Renal pelvis (tissue), 4 donors: ENCODE results near the gene SLC51B. TPM values are rescaled to one million over a fixed set of nuclear protein-coding genes. Genes with fewer than 3 reads are reported as not detected.

Source experiments
- DNase-seq: peaks from one replicate; pipeline ENCODE4 v3.0.0-alpha.2; 2013
- polyA plus RNA-seq, 3 donors: library from polyadenylated mRNA; unstranded; fragments of 120-200 nt; gene quantifications; one replicate each; pipeline ENCODE4 v1.2.1, GENCODE V29; 2013; ENCODE audit not compliant: insufficient read length in 3 of 3

Gene SLC51B
- polyA plus RNA-seq, 3 donors: 10.5 to 14.1 (median 13.3) TPM

DNA sequence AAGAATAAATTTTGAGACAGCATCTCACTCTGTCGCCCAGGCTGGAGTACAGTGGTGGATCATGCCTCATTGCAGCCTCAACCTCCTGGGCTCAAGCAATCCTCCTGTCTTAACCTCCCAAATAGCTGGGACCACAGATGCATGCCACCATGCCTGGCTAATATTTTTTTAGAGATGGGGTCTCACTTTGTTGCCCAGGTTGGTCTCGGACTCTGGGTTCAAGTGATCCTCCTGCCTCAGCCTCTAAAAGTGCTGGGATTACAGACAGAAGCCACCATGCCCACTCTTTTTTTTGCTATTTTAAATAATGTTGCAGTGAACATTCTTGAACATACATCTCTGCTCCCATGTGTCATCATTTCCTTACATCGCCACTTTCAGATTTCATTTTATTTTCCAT, 6.8 kb upstream of the SLC51B start:
- no peak for DNase-seq

DNA sequence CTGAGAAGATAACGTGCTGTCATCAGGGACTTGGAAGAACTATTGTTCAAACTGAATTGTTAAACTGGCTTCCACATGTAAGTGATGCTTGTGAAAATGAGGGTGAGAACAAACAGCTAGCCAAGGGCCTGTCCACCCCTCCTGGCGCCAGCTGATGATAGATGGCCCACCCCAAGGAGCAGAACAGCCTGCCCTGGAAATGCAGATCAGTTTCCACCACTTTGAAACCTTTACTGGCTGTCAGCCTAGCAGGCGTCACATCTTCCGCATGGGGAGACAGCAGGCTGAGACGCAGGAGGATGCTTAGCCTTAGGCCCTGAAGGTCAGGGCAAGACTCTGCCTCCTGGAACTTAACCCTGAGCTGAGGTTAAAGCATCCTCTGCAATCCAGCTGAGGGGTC, 6.4 kb upstream of the SLC51B start:
- DNase-seq: peak; percentile 36

DNA sequence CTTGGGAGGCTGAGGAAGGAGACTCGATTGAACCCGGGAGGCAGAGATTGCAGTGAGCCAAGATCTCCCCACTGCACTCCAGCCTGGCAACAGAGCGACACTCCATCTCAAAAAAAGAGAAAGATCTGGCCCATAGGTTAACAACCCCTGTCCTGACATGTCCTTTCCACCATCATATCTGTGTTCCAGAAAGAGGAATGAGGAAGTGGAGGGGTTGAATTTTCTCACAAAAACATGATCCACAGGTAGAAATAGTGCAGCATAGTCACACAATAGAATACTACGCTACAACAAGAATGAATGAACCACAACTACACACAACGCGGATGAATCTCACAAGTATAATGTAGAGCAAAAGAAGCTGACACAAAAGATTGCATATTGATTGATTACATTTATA, 4.7 kb upstream of the SLC51B start:
- DNase-seq: no peak

DNA sequence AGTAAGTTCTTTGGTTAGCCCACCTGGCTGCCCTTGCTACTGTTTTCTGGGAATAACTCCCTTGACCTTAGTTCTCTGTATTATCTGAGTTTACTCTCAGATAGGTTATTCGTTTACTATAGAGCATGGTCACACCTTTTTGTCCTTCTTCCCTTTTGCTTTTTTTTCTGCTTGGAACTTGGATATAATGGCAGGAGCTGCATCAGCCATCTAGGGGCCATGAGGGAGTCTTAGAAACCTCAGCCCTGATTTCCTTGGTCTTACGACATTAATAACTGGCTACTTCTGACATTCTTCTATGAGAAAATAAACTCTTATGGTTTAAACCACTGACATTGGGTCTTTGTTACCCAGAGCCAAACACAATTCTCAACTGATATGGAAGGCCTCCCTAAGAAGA, 3.4 kb upstream of the SLC51B start:
- no peak for DNase-seq

DNA sequence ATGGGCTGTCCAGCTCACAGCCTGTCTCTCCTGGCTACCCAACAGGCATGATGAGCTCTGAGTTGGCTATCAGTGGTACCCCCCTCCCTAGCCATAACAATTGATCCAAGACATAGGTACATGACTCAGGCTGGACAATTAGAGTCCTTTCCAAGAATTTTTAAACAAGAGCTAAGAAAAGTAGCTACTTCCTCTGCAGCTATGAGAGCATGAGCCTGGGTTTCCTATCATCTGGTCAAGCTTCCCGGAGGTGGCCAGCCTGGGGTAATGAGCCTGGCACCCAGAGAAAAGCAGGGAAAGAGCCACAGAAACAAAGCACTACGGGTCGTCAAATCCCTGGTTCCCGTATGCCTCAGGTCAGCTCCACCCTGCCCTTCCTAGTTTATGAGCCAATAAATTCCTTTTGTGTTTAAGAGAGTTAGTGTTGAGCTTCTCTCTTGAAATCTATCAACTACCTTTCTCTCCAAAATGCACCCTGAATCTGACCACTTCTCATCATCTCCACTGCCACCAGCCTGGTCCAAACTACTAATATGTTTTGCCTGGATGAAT, 2.3 kb upstream of the SLC51B start:
- no peak for DNase-seq

DNA sequence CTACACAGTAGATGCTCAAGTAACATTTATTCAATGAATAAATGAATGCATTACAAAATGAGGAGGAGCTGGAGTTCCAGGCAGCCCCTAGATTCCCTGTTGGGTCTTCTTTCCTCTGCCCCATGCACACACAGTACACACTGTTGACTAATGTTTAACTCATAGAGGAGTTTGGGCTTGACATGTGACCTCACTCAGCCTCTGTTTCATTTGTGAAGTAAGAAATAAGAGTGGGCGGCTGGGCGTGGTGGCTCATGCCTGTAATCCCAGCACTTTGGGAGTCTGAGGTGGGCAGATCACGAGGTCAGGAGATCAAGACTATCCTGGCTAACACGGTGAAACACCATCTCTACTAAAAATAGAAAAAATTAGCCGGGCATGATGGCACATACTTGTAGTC, 969 bp upstream of the SLC51B start:
- DNase-seq: peak; percentile 37

DNA sequence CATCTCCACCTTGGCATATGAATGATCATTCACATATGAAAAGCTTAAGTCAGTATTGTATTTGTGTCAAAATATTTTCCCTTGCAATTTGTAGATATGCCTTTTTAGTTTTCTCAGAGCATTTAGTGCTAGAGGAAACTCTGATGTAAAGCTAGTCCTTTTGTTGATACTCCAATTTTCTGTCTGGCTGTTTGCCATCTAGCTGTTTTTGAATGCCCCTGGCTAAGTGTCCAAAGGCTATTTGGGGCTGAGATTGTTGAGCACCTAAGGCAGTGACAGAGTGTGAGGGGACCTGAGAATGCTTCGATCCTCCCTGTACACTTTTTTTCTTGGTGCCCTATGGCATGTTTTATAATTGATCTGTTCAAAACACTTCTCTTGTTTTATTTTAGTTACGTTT, 3.1 kb downstream of the SLC51B start:
- DNase-seq: no peak

DNA sequence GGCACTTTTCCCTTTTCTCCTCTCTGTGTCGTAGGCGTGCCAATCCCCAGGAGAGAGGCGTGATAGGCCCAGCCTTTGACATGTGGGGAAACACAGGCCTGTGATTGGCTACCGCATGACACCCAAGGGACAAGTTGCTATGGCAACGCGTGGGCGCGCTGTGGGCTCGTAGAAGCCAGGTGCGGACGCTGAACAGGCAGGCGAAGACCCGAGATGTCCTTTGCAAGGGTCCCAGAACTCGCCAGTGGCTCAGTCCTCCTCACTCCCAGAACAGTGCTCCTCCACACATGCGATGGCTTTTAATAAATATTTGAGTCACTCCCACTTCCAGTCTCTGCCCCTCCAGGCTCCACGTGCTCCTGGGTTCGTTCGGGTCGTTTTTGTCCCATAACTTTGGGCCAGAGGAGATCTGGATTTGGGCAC, 4.2 kb downstream of the SLC51B start:
- peak; percentile 90 for DNase-seq

DNA sequence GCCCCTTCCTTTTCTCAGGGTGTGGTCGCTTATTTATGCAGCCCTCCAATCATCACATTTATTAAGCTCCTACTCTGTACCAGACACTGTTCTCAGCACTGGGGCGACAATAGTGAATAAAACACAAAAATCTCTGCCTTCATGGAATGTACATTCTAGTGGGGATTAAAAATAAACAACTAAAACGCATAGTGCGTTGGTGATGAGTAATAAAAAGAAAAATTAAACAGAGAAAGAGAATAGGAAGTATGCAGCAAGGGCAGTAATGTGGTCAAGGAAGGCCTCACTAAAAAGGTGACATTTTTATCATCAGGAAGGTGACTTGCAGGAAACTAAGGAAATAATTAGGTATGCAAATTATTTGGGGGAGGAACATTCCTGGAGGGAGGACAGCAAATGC, 5.1 kb downstream of the SLC51B start:
- DNase-seq: no peak

DNA sequence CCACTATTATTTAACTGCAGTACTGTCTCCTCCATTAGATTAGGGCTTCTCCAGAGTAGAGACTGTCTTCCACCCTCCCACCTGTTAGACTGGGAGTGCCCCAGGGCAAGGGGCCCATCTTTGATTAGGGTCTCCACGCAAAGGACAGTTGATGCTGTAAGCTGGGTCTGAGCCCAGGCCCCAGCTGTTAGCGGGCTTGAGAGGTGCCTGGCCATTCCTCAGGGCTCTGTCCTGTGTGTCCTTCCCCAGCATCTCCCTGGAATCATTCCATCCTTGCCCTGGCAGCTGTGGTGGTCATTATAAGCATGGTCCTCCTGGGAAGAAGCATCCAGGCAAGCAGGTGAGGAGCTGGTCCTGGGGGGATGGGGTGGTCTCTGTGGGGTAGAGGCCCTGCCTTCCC, 6.1 kb downstream of the SLC51B start:
- no peak for DNase-seq

DNA sequence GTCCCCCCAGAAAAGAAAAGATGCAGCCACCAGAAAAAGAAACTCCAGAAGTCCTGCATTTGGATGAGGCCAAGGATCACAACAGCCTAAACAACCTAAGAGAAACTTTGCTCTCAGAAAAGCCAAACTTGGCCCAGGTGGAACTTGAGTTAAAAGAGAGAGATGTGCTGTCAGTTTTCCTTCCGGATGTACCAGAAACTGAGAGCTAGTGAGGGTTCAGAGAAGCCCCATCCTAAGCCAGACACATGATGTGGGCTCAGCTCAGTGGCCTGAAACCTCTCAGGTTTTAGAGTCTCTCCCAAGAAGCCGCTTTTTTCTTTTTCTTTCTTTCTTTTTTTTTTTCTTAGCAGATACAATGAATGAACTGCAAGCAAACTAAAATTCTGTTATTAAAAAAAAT, 7.8 kb downstream of the SLC51B start:
- DNase-seq: no peak

DNA sequence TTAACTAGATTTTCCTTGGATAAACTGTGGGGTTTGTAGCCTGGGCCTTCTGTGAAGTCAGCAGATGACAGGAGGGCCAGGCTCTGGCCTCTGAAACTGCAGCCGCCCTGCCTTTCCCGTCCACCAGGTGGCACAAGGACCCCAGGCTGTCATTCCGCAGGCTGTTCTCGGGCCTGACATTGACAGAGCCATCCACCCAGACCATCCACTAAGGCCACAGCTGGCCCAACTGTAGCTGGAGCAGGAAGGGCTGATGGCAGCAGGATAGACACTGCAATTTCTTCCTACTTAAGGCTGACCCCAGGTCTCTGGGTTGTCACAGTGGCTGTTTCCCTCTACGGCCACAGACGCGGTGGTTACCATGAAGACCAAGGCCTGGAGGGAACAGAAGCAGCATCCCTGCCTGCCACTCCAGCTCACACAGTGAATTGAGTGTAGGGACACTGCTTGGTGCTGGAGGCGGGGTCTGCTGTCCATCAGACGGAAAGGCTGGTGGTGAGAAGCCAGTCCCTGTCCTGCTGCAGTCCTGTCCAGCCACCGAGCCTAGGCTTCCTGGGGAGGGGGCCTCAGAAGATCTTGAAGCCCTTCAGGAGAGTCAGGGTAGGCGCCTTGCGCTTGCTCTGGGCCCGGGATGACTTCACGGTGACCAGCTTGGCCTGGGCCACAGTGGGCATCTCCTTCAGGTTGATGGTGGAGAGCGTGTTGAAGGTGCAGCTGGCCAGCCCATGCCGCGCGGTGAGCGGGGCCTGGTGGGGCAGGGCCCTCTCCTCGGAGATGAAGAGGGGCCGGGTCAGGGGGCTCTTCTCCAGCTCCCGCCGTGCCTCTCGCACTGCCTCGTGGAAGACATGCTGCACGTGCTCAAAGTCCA, 9.4 kb downstream of the SLC51B start:
- no peak for DNase-seq

DNA sequence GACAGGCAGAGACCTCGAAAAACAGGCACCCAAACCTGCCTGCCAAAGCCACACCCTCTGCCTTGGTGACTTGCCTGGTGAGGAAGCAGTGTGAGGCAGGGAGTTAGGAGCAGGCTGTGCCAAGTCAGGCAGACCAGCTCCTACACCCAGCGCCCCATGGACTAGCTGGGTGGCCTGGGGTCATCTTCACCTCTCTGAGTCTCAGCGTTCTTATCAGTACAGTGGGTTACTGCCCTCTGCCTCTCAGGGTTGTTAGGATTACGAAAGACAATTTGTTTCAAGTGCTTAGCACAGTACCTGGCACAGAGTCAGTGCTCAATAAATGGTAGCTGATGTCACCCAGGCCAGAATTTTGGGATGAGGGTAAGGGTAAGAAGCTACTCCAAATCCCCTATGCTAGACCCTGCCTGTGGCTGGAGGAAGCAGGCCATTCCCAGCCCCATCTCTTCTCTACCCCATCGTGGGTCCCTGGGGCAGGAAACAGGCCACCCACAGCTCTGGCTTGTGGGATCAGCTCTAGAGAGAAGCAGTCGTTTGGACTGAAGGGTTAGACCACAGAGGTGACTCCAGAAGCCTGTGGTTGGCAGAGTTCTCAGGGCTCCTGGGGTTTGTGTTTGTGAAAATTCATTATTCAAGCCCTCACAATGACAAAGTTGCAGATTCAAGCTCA, 10.1 kb downstream of the SLC51B start:
- DNase-seq: no peak

DNA sequence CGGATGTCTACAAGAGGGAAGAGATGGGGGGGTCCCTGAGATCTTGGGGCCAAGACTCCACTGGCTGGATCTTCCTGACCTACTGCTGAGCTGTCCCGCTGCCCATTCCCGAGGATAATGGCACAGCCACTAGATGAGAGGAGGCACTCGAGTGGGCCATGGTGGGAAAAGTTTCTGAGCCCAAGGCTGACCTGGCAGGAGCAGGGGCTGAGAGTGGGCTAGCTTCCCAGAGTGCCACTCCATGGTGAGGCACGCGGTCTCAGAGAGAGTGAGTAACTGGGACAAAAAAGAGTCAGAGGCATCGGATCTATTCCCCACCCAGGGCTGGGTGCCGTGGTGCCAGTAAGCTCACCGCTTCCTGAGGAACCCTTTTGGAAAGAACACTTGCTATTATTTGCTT, 10.9 kb downstream of the SLC51B start:
- DNase-seq: no peak

DNA sequence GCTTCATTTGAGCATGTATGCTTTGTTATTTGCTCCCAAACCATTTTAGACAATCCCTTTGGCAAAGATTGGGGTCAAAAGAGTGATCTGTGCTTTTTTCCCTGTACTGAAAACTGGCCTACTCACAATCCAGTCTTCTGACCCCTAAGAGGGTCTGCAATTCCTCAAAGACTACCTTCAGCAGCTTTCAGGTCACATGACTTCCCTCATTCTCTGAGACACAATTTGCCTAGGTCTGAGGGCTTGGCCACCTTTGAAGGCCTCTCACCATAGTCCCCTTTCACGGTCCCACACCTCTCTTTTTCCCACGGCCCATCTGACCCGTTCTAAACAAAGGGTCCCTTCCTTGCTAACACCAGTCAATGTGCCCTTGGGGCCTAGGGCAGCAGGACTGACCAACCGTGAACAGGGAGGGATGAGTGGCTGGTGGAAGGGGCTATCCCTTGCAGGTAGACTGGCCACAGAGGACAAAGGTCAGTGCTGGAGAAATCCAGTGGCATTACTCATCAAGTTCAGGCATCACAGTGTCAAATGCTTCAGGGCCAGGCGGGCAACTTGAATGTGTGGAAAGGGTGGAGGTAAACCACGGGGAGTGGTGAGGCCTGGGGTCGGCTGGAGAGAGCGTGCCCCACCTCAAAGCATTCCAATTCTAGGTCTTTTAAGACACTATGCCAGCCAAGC, 11.8 kb downstream of the SLC51B start:
- no peak for DNase-seq

DNA sequence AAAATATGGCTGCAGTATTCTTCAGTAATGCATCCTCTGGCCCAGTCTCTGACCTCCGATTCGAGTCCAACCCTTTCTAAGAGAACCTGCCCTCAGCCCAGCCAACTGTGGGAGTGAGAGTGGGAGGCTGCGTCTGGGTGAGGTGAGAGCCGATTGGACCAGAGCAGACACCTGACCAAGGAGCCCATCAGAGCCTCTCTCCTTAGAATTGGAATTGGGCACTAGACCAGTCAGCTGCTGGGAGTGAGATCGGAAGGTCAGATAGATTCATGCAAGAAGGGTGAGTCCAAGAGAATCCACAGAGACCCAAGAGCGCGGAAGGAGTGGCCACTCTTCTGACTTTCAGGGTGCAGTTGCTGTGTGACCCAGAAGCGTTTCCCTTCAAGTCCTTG, 12.4 kb downstream of the SLC51B start:
- no peak for DNase-seq

DNA sequence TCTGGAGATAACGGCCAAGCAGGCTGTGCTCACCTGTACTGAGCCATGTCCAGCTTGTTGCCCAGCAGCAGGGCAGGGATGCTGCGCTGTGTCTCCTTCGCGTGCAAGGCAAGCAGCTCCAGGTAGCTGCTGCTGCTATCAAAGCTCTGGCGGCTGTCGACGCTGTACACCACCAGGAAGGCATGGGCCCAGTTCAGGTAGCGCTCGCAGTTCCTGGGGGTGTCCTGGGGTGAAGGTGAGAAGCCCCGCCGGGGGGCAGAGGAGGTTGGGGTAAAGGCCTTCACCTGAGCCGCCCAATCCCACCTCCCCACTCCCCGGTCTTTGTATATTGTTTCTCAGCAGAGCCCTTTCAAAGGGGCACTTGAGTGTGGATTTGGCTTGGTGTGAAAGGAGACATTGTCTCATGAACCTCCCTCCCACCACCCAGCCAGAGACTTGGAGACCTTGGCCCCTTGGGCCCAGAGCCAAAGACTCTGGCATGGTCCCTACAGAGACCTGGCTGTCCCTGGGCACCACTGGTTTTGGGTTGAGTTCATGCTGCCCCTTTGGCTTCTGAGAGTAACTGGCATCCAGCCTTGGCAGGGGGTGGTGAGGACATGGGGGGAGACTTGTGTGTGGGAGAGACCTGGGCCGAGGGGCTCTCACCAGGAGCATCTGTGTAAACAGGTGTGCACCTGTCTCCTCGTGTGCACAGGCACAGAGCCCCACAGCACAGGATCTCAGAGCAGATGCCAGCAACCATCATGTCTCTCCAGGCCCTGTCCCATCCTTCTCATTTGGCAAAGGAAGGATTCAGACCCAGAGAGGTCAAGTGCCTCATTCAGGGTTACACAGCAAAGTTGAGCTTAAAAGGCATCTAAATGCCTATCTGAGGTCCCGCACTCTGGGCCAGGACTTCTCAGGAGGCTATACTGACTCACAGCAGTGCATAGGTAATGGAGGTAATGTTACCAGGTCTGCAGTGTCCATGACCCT, 13.5 kb downstream of the SLC51B start:
- no peak for DNase-seq

DNA sequence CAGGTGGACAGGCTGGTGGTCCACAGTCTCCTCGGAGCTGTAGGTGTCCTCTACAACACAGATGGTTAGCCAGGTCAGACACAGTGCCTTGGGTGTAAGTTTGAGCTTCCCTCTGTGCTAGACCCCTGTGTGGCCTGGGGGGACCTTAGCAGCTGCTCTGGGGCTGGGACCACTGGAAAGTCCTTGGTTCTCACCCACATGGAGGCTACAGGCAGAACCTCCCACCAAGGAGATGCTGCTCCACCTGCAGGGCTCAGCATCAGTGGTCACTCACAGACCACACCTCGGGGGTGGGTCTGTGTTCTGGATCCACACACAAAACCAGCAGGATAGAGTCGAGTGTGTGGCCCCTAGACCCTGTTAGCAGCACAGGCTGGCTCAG, 14.2 kb downstream of the SLC51B start:
- no peak for DNase-seq

DNA sequence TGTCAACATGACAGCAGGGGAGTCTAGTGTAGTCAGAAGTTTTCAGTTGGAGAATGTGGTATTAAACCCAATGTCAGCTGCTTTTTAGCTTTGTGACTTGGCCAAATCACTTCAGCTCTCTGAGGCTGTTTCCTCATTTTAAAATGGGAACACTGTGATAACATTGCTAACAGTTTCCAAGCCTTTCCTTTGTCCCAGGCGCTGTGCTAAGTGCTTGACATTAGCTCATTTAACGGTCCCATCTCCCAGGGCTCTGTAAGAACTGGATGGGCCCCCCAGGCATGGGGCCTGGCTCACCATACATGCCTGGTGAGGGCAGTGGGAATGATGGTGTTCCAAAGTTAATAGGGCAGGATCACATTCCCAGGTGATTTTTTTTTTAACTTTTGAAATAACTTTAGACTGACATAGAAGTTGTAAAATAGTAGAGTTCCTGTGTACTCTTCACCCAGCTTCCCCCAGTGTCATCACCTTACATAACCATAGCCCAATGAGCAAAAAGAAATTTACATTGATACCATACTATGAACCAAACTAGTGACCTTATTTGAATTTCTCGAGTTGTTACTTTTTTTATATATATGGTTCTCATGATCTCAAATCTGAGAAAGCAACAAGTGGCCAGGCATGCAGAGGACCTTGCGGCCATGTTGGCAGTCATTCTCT, 14.9 kb downstream of the SLC51B start:
- DNase-seq: no peak

DNA sequence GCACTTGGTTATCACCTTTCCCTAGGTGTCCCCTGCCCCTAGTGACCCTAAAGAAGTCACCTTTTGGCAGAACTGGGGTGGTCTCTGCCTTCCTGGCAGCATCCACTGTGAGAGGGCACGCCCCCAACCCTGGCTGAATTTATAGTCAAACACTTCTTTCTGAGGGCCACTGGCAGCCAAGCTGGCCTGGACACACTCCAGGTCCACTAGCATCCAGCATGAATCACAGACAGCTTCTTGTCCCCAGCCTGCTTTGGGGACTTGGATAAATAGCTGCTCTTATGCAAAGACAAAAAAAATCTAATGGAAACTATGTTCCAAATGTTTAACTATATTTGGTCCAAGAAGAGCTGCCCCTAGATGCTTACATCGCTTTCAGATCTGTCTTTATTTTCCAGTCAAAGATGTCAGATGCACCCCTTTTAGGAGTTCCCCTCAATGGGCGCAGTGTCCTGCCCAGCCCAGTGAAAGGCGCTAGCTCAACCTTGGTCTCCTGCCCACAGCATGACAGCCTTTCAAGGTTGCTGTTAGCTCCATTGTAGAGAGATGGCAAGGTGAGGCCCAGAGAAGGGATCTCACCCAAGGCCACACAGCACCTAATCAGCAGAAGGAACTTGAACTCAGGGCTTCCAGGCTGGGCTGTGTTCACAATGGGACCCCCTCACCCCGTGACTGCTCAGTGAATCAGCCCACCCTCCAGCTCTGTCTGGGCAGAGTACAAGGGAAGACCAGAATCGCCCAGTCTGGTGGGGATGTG, 15.6 kb downstream of the SLC51B start:
- DNase-seq: no peak
